Keratinocyte (primary cell): ENCODE results near the gene LRRC8C. TPM values are rescaled to one million over a fixed set of nuclear protein-coding genes. Genes with fewer than 3 reads are reported as not detected.

Experiments used
- DNase-seq: peaks from one replicate; pipeline ENCODE4 v3.0.0-alpha.2; 2011; ENCODE audit warnings: low read depth, missing footprints, low spot score
- FAIRE-seq: peaks from 2 replicates; lab custom pipeline; 2011; peaks lifted over from hg19 to GRCh38; lab: Jason Lieb, UNC
- H2AFZ ChIP-seq: 2 replicates; pipeline ENCODE4 v1.6.0; 2012; ENCODE audit warnings: low read length, control low read depth, inconsistent platforms; ENCODE audit not compliant: control insufficient read depth
- H3K27ac ChIP-seq: 2 replicates; pipeline ENCODE4 v1.5.1; 2011; ENCODE audit warnings: low read length; ENCODE audit not compliant: control insufficient read depth, insufficient read depth
- H3K27me3 ChIP-seq: 3 replicates; pipeline ENCODE4 v1.6.0; 2011; ENCODE audit warnings: low read length; ENCODE audit not compliant: control insufficient read depth, insufficient read depth; ENCODE audit errors: extremely low read depth
- H3K36me3 ChIP-seq, 2 experiments: 2 replicates in 1 of 2; 3 replicates in 1 of 2; pipeline ENCODE4 v1.5.1; 2011; ENCODE audit warnings: low read length in 2 of 2, mild to moderate bottlenecking in 1 of 2; ENCODE audit not compliant: control insufficient read depth in 2 of 2, insufficient read depth in 2 of 2; ENCODE audit errors: extremely low read depth in 1 of 2
- H3K4me1 ChIP-seq: 3 replicates; pipeline ENCODE4 v1.5.1; 2011; ENCODE audit warnings: low read length; ENCODE audit not compliant: control insufficient read depth, insufficient read depth; ENCODE audit errors: extremely low read depth
- H3K4me2 ChIP-seq: 3 replicates; pipeline ENCODE4 v1.6.0; 2011; ENCODE audit warnings: low read depth, low read length; ENCODE audit not compliant: control insufficient read depth, insufficient read depth; ENCODE audit errors: extremely low read depth
- H3K4me3 ChIP-seq, 3 experiments: fragments of 200-600 bp in 1 of 3; sonication (generic) in 1 of 3; 2 replicates in 2 of 3; 3 replicates in 1 of 3; pipeline ENCODE4 v1.5.1; 2011 to 2016; ENCODE audit warnings: low read length in 3 of 3, mild to moderate bottlenecking in 3 of 3, control low read depth in 2 of 3, inconsistent platforms in 1 of 3, low read depth in 1 of 3, mixed read lengths in 1 of 3, mixed run types in 1 of 3, moderate library complexity in 1 of 3; ENCODE audit not compliant: control insufficient read depth in 2 of 3, insufficient read depth in 2 of 3; ENCODE audit errors: extremely low read depth in 1 of 3
- H3K79me2 ChIP-seq: 2 replicates; pipeline ENCODE4 v1.6.0; 2012; ENCODE audit warnings: low read length; ENCODE audit not compliant: control insufficient read depth, insufficient read depth
- H3K9ac ChIP-seq: 3 replicates; pipeline ENCODE4 v1.6.0; 2011; ENCODE audit warnings: low read length; ENCODE audit not compliant: control insufficient read depth, insufficient read depth; ENCODE audit errors: extremely low read depth
- H3K9me1 ChIP-seq: 3 replicates; pipeline ENCODE4 v1.6.0; 2011; ENCODE audit warnings: low read length; ENCODE audit not compliant: control insufficient read depth, insufficient read depth; ENCODE audit errors: extremely low read depth
- H3K9me3 ChIP-seq: 2 replicates; pipeline ENCODE4 v1.5.1; 2012; ENCODE audit warnings: low read depth, low read length; ENCODE audit not compliant: control insufficient read depth
- H4K20me1 ChIP-seq: 3 replicates; pipeline ENCODE4 v1.6.0; 2011; ENCODE audit warnings: low read length; ENCODE audit not compliant: control insufficient read depth, insufficient read depth; ENCODE audit errors: extremely low read depth
- EZH2 ChIP-seq: IDR thresholded peaks from one replicate; pipeline ENCODE4 v1.6.1; 2012; ENCODE audit warnings: inconsistent platforms, mild to moderate bottlenecking, low read length, moderate library complexity
- dilution Hi-C: fragments of 300-500 bp; cut with MboI; formaldehyde crosslinking; loops from one replicate; pipeline ENCODE4 v1.7.0; 2020; ENCODE audit warnings: low sequenced_read_pairs; ENCODE audit not compliant: extremely low pct_ligation_motif_present
- polyA plus RNA-seq, 5 experiments: library from polyadenylated mRNA; depleted of rRNA in 3 of 5; stranded (reverse) in 3 of 5; stranded (forward) in 1 of 5; unstranded in 1 of 5; fragments of >200 nt; gene quantifications; 1 replicate in 1 of 5; 2 replicates in 3 of 5; 3 replicates in 1 of 5; pipeline versions ENCODE4 v1.2.1 to v1.2.3, GENCODE V29; 2011 to 2012; ENCODE audit warnings: missing spikeins in 2 of 5, low read depth in 1 of 5, low replicate concordance in 1 of 5
- TF ChIP-seq, protein P1 (sequence below), 3 experiments: IDR thresholded peaks in 1 of 3; conservative IDR thresholded peaks in 1 of 3; optimal IDR thresholded peaks in 1 of 3; 2 replicates in 2 of 3; 3 replicates in 1 of 3; pipeline versions ENCODE3 to v1.5.1; 2011; ENCODE audit warnings: low read length in 3 of 3, mild to moderate bottlenecking in 3 of 3, moderate library complexity in 2 of 3, control low read depth in 1 of 3, inconsistent platforms in 1 of 3; ENCODE audit not compliant: insufficient read depth in 2 of 3; ENCODE audit errors: extremely low read depth in 1 of 3

Gene LRRC8C
- polyA plus RNA-seq, 1 donor (not counting 4 experiments of a cell fraction or from before 2014, with no cell fraction given): 18.4 TPM

DNA sequence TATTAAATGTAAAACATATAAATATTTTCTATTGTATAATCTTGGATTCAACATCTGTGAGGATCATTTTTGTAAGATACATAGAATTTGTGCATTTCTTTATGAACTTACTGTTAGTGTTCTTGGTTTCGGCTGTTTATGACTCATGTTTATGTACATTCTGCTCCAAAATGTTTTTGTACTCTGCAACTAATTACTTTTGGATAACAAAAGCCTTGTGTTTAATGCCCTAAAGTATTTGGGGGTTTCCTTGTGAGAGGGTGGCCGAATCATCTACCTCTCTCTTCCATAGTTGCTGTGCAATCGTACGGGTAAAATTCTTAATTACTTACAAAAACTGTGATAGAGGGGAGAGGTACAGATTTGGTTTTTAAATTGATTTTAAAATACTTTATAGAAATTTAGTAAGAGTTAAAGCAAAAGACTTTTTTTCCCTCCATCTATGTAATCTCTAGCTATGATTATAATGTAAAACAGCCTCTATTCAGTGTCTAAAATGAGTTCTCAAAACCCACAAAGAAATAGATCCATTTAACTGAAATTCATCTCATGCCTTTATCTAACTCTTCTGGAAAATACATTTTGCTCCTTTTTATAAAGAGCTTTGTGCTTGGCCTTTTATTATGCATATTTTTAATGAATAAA lies 38.7 kb upstream of the LRRC8C start:
- Histone ChIP-seq H3K36me3 (no peaks in the 10 kb centered on the region), H3K79me2 (no peaks in the 10 kb centered on the region), H3K4me2 (no peak overlapping the region), H3K9me3 (no peaks in the 10 kb centered on the region), H3K27me3 (no peaks in the 10 kb centered on the region), H3K4me1 (no peaks in the 10 kb centered on the region), H4K20me1 (no peaks in the 10 kb centered on the region), H3K27ac (no peak overlapping the region), H3K9me1 (no peaks in the 10 kb centered on the region), H3K9ac (no peak overlapping the region), H3K4me3 (no peak overlapping the region), H2AFZ (no peak overlapping the region)
- dilution Hi-C loops: no loop called here
- no peak for FAIRE-seq
- TF ChIP-seq EZH2: no peak
- TF ChIP-seq, protein P1, sequence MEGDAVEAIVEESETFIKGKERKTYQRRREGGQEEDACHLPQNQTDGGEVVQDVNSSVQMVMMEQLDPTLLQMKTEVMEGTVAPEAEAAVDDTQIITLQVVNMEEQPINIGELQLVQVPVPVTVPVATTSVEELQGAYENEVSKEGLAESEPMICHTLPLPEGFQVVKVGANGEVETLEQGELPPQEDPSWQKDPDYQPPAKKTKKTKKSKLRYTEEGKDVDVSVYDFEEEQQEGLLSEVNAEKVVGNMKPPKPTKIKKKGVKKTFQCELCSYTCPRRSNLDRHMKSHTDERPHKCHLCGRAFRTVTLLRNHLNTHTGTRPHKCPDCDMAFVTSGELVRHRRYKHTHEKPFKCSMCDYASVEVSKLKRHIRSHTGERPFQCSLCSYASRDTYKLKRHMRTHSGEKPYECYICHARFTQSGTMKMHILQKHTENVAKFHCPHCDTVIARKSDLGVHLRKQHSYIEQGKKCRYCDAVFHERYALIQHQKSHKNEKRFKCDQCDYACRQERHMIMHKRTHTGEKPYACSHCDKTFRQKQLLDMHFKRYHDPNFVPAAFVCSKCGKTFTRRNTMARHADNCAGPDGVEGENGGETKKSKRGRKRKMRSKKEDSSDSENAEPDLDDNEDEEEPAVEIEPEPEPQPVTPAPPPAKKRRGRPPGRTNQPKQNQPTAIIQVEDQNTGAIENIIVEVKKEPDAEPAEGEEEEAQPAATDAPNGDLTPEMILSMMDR (optimal IDR thresholded peaks at IDR 0.05 in 1 of 3, IDR thresholded peaks at IDR 0.05 in 1 of 3, conservative IDR thresholded peaks at IDR 0.05 in 1 of 3; ENCODE audit: extremely low read depth in 1 of 3, insufficient read depth in 2 of 3, low read length in 3 of 3): no peak
- no peak for DNase-seq

DNA sequence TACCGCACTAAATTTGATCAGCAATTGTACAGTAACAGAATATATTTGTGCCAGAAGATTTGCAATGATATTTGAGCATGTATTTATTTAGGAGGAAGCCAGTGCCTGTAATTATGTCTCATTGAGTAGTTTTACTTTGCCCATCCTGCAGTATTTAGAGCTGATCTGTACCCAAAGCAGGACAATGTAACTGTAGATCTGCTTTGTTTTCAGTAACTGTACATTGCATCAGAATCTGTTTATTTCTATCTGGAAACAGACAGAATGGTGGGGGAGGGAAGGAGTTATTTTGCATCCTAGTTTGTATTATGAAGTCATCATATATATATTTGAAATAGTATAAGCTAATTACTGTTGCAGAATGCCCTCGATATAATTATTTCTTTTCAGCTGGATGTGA lies 36.2 kb upstream of the LRRC8C start:
- Histone ChIP-seq H3K79me2 (no peaks in the 10 kb centered on the region), H3K27me3 (no peaks in the 10 kb centered on the region), H3K9ac (no peak overlapping the region), H3K4me3 (no peak overlapping the region), H2AFZ (no peak overlapping the region), H3K36me3 (no peaks in the 10 kb centered on the region), H4K20me1 (no peaks in the 10 kb centered on the region), H3K4me2 (no peak overlapping the region), H3K9me3 (no peaks in the 10 kb centered on the region), H3K4me1 (no peaks in the 10 kb centered on the region), H3K9me1 (no peaks in the 10 kb centered on the region), H3K27ac (no peak overlapping the region)
- no peak for DNase-seq
- TF ChIP-seq, protein P1 (optimal IDR thresholded peaks at IDR 0.05 in 1 of 3, IDR thresholded peaks at IDR 0.05 in 1 of 3, conservative IDR thresholded peaks at IDR 0.05 in 1 of 3; ENCODE audit: extremely low read depth in 1 of 3, insufficient read depth in 2 of 3, low read length in 3 of 3): no peak
- no peak for TF ChIP-seq EZH2
- dilution Hi-C loops: no loop called here
- no peak for FAIRE-seq
